Panc1 (cell line): ENCODE results near the gene GMDS.
"Not testable (repeated sequence)": the region's sequence is repeated elsewhere in the genome, so short reads cannot be mapped to it uniquely, and the experiment has no call there.

Experiments
- POLR2AphosphoS5 ChIP-seq: IDR thresholded peaks from 2 replicates; pipeline ENCODE4 v1.6.1; 2012; ENCODE audit warnings: mild to moderate bottlenecking, low read depth, low read length, moderate library complexity
- TF ChIP-seq, protein P1 (sequence below): fragments of 450-650 bp; IDR thresholded peaks from 2 replicates; pipeline ENCODE4 v1.5.1; 2017; ENCODE audit warnings: mild to moderate bottlenecking
- TF ChIP-seq, protein P2 (sequence below), 2 experiments: IDR thresholded peaks; 2 replicates each; pipeline ENCODE4 v1.6.1; 2011 to 2012; ENCODE audit warnings: low read depth in 2 of 2, control low read depth in 1 of 2, low read length in 1 of 2, mild to moderate bottlenecking in 1 of 2, moderate library complexity in 1 of 2; ENCODE audit not compliant: insufficient read depth in 1 of 2

DNA sequence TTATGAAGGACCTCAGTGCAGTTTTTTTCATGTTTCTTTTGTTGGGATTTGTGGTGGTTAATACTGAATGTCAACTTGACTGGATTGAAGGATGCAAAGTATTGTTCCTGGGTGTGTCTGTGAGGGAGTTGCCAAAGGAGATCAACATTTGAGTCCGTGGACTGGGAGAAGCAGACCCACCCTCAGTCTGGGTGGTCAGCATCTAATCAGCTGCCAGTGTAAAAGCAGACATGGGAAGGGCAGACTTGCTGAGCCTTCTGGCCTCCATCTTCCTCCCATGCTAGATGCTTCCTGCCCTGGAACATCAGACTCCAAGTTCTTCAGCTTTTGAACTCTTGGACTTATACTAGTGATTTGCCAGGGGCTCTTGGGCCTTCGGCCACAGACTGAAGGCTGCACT lies 553.6 kb downstream of the GMDS start:
- TF ChIP-seq, protein P1, sequence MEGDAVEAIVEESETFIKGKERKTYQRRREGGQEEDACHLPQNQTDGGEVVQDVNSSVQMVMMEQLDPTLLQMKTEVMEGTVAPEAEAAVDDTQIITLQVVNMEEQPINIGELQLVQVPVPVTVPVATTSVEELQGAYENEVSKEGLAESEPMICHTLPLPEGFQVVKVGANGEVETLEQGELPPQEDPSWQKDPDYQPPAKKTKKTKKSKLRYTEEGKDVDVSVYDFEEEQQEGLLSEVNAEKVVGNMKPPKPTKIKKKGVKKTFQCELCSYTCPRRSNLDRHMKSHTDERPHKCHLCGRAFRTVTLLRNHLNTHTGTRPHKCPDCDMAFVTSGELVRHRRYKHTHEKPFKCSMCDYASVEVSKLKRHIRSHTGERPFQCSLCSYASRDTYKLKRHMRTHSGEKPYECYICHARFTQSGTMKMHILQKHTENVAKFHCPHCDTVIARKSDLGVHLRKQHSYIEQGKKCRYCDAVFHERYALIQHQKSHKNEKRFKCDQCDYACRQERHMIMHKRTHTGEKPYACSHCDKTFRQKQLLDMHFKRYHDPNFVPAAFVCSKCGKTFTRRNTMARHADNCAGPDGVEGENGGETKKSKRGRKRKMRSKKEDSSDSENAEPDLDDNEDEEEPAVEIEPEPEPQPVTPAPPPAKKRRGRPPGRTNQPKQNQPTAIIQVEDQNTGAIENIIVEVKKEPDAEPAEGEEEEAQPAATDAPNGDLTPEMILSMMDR: not testable (repeated sequence)
- TF ChIP-seq, protein P2, sequence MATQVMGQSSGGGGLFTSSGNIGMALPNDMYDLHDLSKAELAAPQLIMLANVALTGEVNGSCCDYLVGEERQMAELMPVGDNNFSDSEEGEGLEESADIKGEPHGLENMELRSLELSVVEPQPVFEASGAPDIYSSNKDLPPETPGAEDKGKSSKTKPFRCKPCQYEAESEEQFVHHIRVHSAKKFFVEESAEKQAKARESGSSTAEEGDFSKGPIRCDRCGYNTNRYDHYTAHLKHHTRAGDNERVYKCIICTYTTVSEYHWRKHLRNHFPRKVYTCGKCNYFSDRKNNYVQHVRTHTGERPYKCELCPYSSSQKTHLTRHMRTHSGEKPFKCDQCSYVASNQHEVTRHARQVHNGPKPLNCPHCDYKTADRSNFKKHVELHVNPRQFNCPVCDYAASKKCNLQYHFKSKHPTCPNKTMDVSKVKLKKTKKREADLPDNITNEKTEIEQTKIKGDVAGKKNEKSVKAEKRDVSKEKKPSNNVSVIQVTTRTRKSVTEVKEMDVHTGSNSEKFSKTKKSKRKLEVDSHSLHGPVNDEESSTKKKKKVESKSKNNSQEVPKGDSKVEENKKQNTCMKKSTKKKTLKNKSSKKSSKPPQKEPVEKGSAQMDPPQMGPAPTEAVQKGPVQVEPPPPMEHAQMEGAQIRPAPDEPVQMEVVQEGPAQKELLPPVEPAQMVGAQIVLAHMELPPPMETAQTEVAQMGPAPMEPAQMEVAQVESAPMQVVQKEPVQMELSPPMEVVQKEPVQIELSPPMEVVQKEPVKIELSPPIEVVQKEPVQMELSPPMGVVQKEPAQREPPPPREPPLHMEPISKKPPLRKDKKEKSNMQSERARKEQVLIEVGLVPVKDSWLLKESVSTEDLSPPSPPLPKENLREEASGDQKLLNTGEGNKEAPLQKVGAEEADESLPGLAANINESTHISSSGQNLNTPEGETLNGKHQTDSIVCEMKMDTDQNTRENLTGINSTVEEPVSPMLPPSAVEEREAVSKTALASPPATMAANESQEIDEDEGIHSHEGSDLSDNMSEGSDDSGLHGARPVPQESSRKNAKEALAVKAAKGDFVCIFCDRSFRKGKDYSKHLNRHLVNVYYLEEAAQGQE (IDR thresholded peaks at IDR 0.05; ENCODE audit: insufficient read depth in 1 of 2, low read depth in 2 of 2, low read length in 1 of 2): not testable (repeated sequence)
- not testable (repeated sequence) for TF ChIP-seq POLR2AphosphoS5
